MM.1S (cell line): Measurements from ENCODE around the gene TNN.

ENCODE experiments used
- DNase-seq: peaks from one replicate; pipeline ENCODE4 v3.0.0-alpha.2; 2015
- H2AFZ ChIP-seq: fragments of 300-600 bp; sonication (generic); 2 replicates; pipeline ENCODE4 v1.6.0; 2016; ENCODE audit warnings: antibody characterized with exemption, low read length
- H3F3A ChIP-seq: fragments of 300-600 bp; sonication (generic); 2 replicates; pipeline ENCODE4 v1.6.1; 2016; ENCODE audit warnings: mild to moderate bottlenecking, antibody characterized with exemption, low read length, moderate library complexity, mixed read lengths; ENCODE audit not compliant: insufficient read depth
- H3K27ac ChIP-seq: fragments of 300-600 bp; sonication (generic); 2 replicates; pipeline ENCODE4 v1.5.1; 2016; ENCODE audit warnings: mild to moderate bottlenecking, low read length
- H3K27me3 ChIP-seq: fragments of 300-600 bp; sonication (generic); replicated peaks from 2 replicates; pipeline ENCODE4 v1.6.0; 2016; ENCODE audit warnings: low read length; ENCODE audit not compliant: insufficient read depth
- H3K36me3 ChIP-seq: fragments of 300-600 bp; sonication (generic); replicated peaks from 2 replicates; pipeline ENCODE4 v1.6.1; 2016; ENCODE audit warnings: mild to moderate bottlenecking, low read length, mixed read lengths; ENCODE audit not compliant: insufficient read depth
- H3K4me1 ChIP-seq: fragments of 300-600 bp; sonication (generic); 2 replicates; pipeline ENCODE4 v1.6.1; 2016; ENCODE audit warnings: low read length, mixed read lengths
- H3K4me2 ChIP-seq: fragments of 300-600 bp; sonication (generic); 2 replicates; pipeline ENCODE4 v1.6.0; 2016; ENCODE audit warnings: low read depth, low read length
- H3K4me3 ChIP-seq: fragments of 300-600 bp; sonication (generic); 2 replicates; pipeline ENCODE4 v1.5.1; 2016; ENCODE audit warnings: low read length, mixed read lengths
- H3K79me2 ChIP-seq: fragments of 300-600 bp; sonication (generic); 2 replicates; pipeline ENCODE4 v1.6.1; 2016; ENCODE audit warnings: mixed run types, low read length, mixed read lengths
- H3K9ac ChIP-seq: fragments of 300-600 bp; sonication (generic); 2 replicates; pipeline ENCODE4 v1.6.1; 2016; ENCODE audit warnings: low read length, mixed read lengths
- H3K9me2 ChIP-seq: fragments of 300-600 bp; sonication (generic); replicated peaks from 2 replicates; pipeline ENCODE4 v1.6.1; 2016; ENCODE audit warnings: mild to moderate bottlenecking, low read length, mixed read lengths; ENCODE audit not compliant: insufficient read depth
- H3K9me3 ChIP-seq: fragments of 300-600 bp; sonication (generic); replicated peaks from 2 replicates; pipeline ENCODE4 v1.6.1; 2016; ENCODE audit warnings: mild to moderate bottlenecking, low read length, mixed read lengths; ENCODE audit not compliant: insufficient read depth
- H4K20me1 ChIP-seq: fragments of 300-600 bp; sonication (generic); 2 replicates; pipeline ENCODE4 v1.6.1; 2016; ENCODE audit warnings: mild to moderate bottlenecking, low read length, moderate library complexity, mixed read lengths; ENCODE audit not compliant: insufficient read depth
- EZH2 ChIP-seq: fragments of 300-600 bp; sonication (generic); optimal IDR thresholded peaks from 2 replicates; pipeline ENCODE3; 2017; ENCODE audit warnings: low read depth, mild to moderate bottlenecking, antibody characterized with exemption, low read length, mixed read lengths
- EZH2phosphoT487 ChIP-seq: fragments of 300-600 bp; sonication (generic); IDR thresholded peaks from 2 replicates; pipeline ENCODE4 v1.6.1; 2018; ENCODE audit warnings: antibody characterized with exemption, low read length
- TF ChIP-seq, protein P1 (sequence below): fragments of 300-600 bp; sonication (generic); IDR thresholded peaks from 2 replicates; pipeline ENCODE4 v1.5.1; 2016; ENCODE audit warnings: antibody characterized with exemption, low read length, mixed read lengths

The TNN gene

DNA sequence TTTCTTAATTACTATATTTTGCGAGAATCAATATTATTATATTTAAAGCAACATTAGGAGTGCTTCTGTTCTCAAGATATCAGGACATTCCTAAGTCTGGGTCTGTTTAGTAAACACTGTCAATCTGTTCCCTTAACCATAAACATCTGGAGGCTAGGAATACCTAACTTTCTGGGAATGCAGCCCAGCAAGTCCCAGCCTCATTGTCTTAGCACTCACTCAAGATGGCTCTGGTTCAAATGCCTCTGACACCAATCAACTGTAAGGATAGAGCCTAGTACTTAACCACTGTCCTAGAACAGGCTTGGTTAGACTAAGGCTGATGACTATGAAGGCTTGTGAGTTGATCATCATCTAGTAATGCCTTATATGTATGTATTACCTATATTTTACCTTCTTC is 61.5 kb downstream of the TNN start:
- no peaks in the 10 kb centered on the region for H3K9me2 ChIP-seq
- no peaks in the 10 kb centered on the region for H3K4me1 ChIP-seq
- no peak overlapping the region for H2AFZ ChIP-seq
- no peaks in the 10 kb centered on the region for H3K9me3 ChIP-seq
- H3K79me2 ChIP-seq = no peaks in the 10 kb centered on the region
- TF ChIP-seq EZH2 (no peak), EZH2phosphoT487 (no peak)
- TF ChIP-seq, protein P1, sequence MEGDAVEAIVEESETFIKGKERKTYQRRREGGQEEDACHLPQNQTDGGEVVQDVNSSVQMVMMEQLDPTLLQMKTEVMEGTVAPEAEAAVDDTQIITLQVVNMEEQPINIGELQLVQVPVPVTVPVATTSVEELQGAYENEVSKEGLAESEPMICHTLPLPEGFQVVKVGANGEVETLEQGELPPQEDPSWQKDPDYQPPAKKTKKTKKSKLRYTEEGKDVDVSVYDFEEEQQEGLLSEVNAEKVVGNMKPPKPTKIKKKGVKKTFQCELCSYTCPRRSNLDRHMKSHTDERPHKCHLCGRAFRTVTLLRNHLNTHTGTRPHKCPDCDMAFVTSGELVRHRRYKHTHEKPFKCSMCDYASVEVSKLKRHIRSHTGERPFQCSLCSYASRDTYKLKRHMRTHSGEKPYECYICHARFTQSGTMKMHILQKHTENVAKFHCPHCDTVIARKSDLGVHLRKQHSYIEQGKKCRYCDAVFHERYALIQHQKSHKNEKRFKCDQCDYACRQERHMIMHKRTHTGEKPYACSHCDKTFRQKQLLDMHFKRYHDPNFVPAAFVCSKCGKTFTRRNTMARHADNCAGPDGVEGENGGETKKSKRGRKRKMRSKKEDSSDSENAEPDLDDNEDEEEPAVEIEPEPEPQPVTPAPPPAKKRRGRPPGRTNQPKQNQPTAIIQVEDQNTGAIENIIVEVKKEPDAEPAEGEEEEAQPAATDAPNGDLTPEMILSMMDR = no peak
- H3K27ac ChIP-seq = no peak overlapping the region
- H3K4me3 ChIP-seq = no peak overlapping the region
- H3K36me3 ChIP-seq = no peaks in the 10 kb centered on the region
- no peaks in the 10 kb centered on the region for H3F3A ChIP-seq
- no peak for DNase-seq
- H3K27me3 ChIP-seq = no peaks in the 10 kb centered on the region
- no peaks in the 10 kb centered on the region for H4K20me1 ChIP-seq
- H3K4me2 ChIP-seq = no peak overlapping the region
- no peak overlapping the region for H3K9ac ChIP-seq

DNA sequence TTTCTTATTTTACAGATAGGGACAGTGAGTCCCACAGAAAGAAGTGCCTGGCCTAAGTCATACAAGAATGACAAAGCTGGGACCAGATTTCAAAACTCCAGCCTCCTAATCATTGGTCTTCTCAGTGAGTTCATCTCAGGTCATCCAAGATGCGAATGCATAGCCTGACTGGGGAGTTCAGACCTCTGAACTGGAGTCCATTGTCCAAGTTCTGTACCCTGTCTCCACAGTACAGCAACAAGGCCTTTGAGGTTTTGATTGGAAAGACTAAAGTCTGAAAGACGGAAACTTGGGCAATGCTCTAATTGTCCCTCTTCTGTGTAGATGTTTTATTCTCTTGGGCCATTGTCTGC is 62.0 kb downstream of the TNN start:
- Histone ChIP-seq H3K27me3 (no peaks in the 10 kb centered on the region), H3K79me2 (no peaks in the 10 kb centered on the region), H3K36me3 (no peaks in the 10 kb centered on the region), H3K9ac (no peak overlapping the region), H4K20me1 (no peaks in the 10 kb centered on the region), H3K4me3 (no peak overlapping the region), H3K4me1 (no peaks in the 10 kb centered on the region), H3K9me2 (no peaks in the 10 kb centered on the region), H3K9me3 (no peaks in the 10 kb centered on the region), H3F3A (no peaks in the 10 kb centered on the region), H2AFZ (no peak overlapping the region), H3K4me2 (no peak overlapping the region), H3K27ac (no peak overlapping the region)
- TF ChIP-seq EZH2phosphoT487 (no peak), EZH2 (no peak)
- TF ChIP-seq, protein P1 = no peak
- DNase-seq = no peak

DNA sequence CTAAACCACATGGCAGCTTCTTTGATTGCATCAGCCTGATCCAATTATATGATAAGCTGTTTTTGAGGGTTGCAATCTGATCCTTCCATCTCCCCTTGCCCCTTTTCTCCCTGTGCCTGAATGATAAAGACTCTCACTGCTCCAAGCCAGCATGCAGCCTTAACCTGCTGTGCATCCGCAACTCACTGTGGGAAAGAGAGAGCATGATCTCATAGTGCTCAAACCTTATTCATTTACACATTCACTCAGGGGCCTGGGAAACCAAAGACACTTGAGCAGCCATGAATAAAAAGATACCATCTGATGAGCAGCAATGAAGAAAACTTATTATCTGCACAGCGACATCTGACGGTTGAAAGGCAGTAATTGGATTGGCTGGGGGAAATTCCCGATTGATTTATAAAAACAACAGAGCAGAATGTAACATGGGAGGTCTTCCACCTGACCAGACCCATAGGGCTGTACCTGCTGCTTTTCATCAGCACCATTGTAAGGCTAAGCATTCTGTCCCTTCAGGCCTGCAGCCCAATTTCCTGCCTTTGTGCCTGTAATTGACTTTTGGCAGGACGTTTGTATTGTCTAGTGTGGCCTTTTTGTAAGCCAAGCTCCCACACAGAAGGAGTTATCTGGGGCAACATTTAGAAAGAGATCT is 62.5 kb downstream of the TNN start:
- Histone ChIP-seq H3K79me2 (no peaks in the 10 kb centered on the region), H4K20me1 (no peaks in the 10 kb centered on the region), H3K4me2 (no peak overlapping the region), H3K4me3 (no peak overlapping the region), H3K4me1 (no peaks in the 10 kb centered on the region), H3K9ac (no peak overlapping the region), H3F3A (no peaks in the 10 kb centered on the region), H2AFZ (no peak overlapping the region), H3K27me3 (no peaks in the 10 kb centered on the region), H3K9me3 (no peaks in the 10 kb centered on the region), H3K27ac (no peak overlapping the region), H3K9me2 (no peaks in the 10 kb centered on the region), H3K36me3 (no peaks in the 10 kb centered on the region)
- TF ChIP-seq EZH2 = no peak
- TF ChIP-seq EZH2phosphoT487 = no peak
- TF ChIP-seq, protein P1 = no peak
- no peak for DNase-seq
